ENCODE data around the gene KLHL11.
"Not testable (repeated sequence)": the region's sequence is repeated elsewhere in the genome, so short reads cannot be mapped to it uniquely, and the experiment has no call there.

KLHL11 gene

GRCh38 chr17:41888332-41888965 lies 23.2 kb upstream of the KLHL11 start:
- no peak for DNase-seq (ENCODE audit: low read depth, low spot score)

- no peak for DNase-seq (ENCODE audit: low read depth, low spot score)
These were observed 20.5 kb upstream of the KLHL11 start for GRCh38 chr17:41885733-41886132.

- no peak for DNase-seq (ENCODE audit: low read depth, low spot score)
These were observed 17.5 kb upstream of the KLHL11 start for GRCh38 chr17:41882756-41883155.

GRCh38 chr17:41880130-41880529 lies 14.9 kb upstream of the KLHL11 start:
- no peak for DNase-seq (ENCODE audit: low read depth, low spot score)

- DNase-seq (ENCODE audit: low read depth, low spot score), result not testable (repeated sequence)
These were observed 9.1 kb upstream of the KLHL11 start for GRCh38 chr17:41874293-41874670.

- no peak for DNase-seq (ENCODE audit: low read depth, low spot score)
These were observed 8.5 kb upstream of the KLHL11 start for GRCh38 chr17:41873559-41874292.

- DNase-seq (ENCODE audit: low read depth, low spot score), result no peak
These were observed 6.6 kb upstream of the KLHL11 start for GRCh38 chr17:41871789-41872188.

- no peak for DNase-seq (ENCODE audit: low read depth, low spot score)
These were observed 5.4 kb upstream of the KLHL11 start for GRCh38 chr17:41870627-41871026.

- DNase-seq (ENCODE audit: low read depth, low spot score), result no peak
These were observed 4.9 kb upstream of the KLHL11 start for GRCh38 chr17:41870097-41870496.

GRCh38 chr17:41869426-41869825 lies 4.2 kb upstream of the KLHL11 start:
- DNase-seq (ENCODE audit: low read depth, low spot score), result no peak

GRCh38 chr17:41868568-41868967 lies 3.3 kb upstream of the KLHL11 start:
- DNase-seq (ENCODE audit: low read depth, low spot score), result no peak

GRCh38 chr17:41865596-41865893 lies 322 bp upstream of the KLHL11 start:
- DNase-seq (ENCODE audit: low read depth, low spot score), result no peak

- DNase-seq (ENCODE audit: low read depth, low spot score), result no peak
These were observed 756 bp downstream of the KLHL11 start for GRCh38 chr17:41864498-41864835.

GRCh38 chr17:41863074-41863848 lies 2.0 kb downstream of the KLHL11 start:
- no peak for DNase-seq (ENCODE audit: low read depth, low spot score)

GRCh38 chr17:41860254-41860931 lies 4.8 kb downstream of the KLHL11 start:
- no peak for DNase-seq (ENCODE audit: low read depth, low spot score)

GRCh38 chr17:41851382-41851781 lies 13.8 kb downstream of the KLHL11 start:
- not testable (repeated sequence) for DNase-seq (ENCODE audit: low read depth, low spot score)

- DNase-seq (ENCODE audit: low read depth, low spot score), result no peak
These were observed 15.8 kb downstream of the KLHL11 start for GRCh38 chr17:41849251-41849990.

- DNase-seq (ENCODE audit: low read depth, low spot score), result no peak
These were observed 16.4 kb downstream of the KLHL11 start for GRCh38 chr17:41848788-41849187.

- no peak for DNase-seq (ENCODE audit: low read depth, low spot score)
These were observed 20.3 kb downstream of the KLHL11 start for GRCh38 chr17:41844971-41845370.

- DNase-seq (ENCODE audit: low read depth, low spot score), result not testable (repeated sequence)
These were observed 24.4 kb downstream of the KLHL11 start for GRCh38 chr17:41840781-41841180.

GRCh38 chr17:41839448-41839847 lies 25.8 kb downstream of the KLHL11 start:
- not testable (repeated sequence) for DNase-seq (ENCODE audit: low read depth, low spot score)
